Femur (tissue), 1 donor: ENCODE measurements around the gene COA3.

Source experiments
- DNase-seq: peaks from one replicate; pipeline ENCODE4 v3.0.0-alpha.2; 2017

COA3 gene

GRCh38 chr17:42817866-42818265 is 19.4 kb upstream of the COA3 start:
- no peak for DNase-seq

GRCh38 chr17:42814633-42815399 is 16.3 kb upstream of the COA3 start:
- DNase-seq = no peak

GRCh38 chr17:42809250-42809649 is 10.7 kb upstream of the COA3 start:
- DNase-seq = no peak

DNA sequence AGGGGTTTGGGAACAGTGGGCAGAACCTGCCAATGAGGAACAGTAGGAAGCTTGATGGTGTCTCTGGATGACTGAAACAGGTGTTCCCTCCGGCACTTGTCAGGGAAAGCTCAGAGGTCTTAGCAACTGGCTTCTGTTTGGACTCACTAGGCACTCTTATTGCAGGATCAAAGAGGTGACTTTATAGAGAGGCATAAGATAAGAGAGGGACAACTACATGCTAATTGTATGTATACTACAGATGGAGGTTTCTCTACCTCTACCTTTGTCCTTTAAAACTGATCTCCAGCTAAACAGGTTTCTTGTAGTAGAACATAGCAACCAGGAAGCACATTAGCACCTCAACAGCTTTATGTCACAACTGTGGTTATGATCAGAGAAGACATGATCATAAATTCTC is 7.7 kb upstream of the COA3 start:
- no peak for DNase-seq

DNA sequence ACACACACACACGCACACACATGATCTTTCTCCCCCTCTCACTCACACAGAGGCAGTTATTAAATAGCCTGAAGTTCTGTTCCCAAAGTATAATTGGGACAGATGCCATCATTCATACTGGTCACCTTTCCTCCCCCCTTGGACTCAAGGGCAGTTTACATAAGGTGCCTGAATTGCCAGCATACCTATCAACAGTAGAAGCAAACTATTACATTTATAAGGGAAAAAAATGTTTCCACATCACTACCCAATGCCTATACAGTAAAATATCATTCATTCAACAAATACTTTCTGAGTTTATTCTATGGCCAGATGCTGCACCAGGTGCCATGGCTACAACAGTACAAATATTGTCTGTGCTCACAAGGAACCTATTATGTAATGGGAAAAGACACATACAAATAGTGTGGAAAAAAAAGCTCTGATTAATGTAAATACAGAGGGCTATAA is 6.4 kb upstream of the COA3 start:
- no peak for DNase-seq

DNA sequence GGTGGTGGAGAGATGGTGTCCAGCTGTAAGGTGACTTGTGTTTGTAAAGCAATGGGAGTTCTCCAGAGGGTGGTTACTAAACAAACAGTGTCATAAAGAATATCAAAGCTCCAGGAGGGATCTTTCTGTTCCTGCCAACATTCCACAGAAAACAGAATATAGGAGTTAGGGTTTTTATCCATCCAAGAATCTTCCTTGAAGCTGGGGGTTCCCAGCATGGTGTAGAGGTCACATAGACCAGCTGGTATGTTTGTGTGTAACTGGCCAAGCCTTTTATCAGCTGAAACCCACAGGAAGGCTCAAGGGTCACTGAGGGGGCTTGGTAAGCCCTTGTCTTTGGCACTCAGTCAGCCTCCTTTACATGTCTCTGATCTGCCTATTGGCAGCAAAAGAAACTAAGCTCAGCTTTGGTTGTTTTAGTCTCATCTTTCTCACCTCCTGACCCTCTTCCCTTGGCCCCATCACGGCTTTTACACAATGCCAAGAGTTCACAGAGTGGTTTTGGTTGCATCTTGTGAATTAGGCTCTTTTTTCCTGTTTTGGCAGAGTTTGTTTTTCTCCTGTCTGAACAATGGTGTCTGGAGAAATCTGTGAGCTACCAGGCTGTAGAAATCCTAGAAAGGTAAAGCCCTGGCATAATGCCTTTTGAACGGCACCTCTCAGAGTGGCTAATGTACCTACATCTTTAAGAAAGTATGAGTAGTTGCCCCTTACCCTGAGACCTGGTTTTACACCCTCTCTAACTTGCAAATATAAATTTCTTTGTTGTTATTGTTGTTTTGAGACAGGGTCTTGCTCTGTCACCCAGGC is 4.8 kb upstream of the COA3 start:
- no peak for DNase-seq

DNA sequence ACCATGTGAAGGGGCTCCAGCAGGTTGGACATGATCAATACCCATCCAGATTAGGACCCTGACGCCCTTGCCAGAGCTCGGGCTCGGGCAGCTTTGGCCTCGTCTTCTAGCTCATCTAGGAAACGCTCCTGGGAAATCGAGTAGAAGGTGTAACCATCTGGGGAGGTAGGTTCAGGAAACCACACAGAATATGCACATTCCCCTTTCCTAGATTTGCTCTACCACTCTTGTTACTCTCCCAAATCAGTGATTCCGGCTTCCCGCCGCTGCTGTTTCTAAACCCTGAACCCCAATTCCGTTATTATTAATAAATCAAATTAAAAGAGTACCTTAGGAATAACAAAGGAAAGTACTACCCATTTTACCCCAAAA is 507 bp downstream of the COA3 start:
- DNase-seq = no peak

DNA sequence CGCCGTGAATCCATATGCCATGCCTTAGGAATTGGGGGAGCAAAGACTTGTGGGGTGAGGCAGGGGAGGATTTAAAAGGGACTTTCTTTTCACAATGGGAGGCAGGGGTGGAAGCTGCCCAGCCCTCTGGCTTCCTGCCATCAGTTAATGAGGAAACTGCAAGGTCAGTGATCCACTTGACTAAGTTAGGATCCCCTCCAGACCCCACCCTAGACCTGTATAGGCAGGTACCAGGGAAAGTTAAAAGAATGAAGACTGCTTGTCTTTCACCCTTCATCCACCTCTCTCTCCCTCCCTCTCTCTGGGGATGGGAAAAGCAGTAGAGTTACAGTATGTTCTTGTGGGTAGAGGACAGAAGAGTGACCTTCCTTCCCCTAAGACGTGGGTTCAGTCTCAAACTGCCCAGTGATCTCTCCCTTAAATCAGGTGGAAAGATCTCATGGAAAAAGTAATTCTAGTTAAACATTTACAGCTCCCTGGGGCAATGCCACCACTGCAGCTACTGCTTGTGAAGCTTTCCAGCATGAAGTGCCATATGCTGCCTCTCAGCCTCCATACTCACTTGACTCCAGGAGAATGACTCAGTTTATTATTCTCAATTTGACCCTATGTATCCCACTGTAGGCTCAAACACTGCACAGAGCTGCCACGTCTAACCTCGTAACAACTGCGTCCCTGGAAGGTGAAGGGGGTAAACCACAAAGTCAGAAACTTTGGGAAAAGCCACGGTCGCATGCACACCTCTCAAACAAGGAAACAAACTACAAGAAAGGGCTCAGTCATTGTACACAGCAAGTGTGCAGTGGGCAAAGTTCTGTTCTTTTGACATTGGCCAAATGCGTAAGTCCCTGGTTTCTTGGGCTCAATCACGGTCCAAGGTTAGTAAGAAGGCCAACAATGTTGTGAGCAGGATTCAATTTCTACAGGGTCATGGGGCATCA is 1.2 kb downstream of the COA3 start:
- DNase-seq = no peak

DNA sequence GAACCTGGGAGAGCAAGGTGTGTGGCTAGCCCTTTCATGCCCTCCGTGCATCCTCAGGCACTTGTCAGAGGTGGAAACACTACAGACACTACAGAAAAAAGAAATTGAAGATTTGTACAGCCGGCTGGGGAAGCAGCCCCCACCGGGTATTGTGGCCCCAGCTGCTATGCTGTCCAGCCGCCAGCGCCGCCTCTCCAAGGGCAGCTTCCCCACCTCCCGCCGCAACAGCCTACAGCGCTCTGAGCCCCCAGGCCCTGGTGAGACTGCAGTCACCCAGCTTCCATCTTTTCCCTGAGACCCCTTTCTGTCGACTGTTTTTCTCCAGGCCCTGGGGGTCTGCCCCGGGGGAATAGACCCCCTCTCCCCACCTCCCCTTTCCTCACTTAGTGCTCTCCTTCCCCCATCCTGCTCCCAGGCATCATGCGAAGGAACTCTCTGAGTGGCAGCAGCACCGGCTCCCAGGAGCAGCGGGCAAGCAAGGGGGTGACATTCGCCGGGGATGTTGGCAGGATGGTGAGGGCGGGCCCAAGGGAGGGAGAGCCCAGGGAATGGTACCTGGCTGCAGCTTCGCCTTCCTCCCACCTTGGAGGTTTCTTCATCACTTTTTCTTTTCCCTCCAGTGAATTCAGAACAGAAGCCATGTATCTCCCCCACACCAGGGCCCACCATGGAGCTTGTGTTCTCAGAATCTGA is 2.3 kb downstream of the COA3 start:
- DNase-seq = no peak

DNA sequence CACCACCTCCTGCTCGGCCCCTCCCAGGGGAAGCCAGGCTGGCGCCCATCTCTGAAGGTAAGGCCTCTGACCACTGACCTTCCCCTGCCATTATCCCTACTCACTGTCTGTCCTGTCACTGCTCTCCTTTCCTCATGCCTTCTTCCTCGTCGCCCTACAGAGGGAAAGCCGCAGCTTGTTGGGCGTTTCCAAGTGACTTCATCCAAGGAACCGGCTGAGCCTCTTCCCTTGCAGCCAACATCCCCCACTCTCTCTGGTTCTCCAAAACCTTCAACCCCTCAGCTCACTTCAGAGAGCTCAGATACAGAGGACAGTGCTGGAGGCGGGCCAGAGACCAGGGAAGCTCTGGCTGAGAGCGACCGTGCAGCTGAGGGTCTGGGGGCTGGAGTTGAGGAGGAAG is 3.0 kb downstream of the COA3 start:
- no peak for DNase-seq

DNA sequence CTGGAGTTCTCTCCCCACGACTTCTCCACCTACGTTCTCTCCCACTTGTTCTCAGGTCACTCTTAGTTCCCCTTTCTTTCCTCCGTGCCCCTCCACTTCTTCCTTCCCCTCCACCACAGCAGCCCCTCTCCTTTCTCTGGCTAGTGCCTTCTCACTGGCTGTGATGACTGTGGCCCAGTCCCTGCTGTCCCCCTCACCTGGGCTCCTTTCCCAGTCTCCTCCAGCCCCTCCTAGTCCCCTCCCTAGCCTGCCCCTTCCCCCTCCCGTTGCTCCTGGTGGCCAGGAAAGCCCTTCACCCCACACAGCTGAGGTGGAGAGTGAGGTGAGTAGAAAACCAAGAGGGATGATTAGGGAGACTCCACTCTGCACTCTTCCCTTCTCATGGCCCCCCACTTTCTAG is 3.4 kb downstream of the COA3 start:
- DNase-seq = no peak

DNA sequence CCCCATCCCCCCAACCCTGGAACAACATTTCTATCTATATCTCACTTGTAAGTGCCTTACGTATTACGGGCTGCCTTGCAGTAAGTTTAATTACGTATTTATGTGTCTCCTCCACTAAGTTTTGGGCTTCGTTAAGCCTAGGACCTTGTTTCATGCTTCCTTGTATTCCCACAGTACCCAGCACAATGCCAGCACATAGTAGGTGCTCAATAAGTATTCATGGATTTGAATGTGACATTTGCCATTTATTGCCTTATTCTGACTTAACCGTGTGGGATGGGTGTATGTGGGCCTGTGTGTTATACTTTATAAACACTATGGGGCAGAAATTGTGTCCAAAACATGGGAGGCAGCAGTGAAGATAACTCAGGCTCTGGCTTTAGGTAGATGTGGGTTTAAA is 6.0 kb downstream of the COA3 start:
- no peak for DNase-seq

GRCh38 chr17:42791948-42792347 is 6.6 kb downstream of the COA3 start:
- no peak for DNase-seq

- no peak for DNase-seq
Measured at GRCh38 chr17:42787266-42787665, 11.2 kb downstream of the COA3 start.

GRCh38 chr17:42784811-42785592 is 13.5 kb downstream of the COA3 start:
- no peak for DNase-seq

GRCh38 chr17:42784409-42784808 is 14.1 kb downstream of the COA3 start:
- DNase-seq = no peak

DNA sequence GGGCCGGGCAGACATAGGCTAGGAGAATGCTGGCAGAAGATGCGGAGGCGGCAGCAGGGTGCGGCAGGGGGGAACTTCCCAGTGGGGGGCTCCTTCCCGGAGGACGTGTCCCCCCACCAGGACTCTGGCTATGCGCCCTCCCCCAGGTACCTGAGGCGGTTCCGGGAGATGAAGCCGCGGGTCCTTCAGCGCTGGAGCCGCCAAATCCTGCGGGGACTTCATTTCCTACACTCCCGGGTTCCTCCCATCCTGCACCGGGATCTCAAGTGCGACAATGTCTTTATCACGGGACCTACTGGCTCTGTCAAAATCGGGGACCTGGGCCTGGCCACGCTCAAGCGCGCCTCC is 14.7 kb downstream of the COA3 start:
- no peak for DNase-seq

DNA sequence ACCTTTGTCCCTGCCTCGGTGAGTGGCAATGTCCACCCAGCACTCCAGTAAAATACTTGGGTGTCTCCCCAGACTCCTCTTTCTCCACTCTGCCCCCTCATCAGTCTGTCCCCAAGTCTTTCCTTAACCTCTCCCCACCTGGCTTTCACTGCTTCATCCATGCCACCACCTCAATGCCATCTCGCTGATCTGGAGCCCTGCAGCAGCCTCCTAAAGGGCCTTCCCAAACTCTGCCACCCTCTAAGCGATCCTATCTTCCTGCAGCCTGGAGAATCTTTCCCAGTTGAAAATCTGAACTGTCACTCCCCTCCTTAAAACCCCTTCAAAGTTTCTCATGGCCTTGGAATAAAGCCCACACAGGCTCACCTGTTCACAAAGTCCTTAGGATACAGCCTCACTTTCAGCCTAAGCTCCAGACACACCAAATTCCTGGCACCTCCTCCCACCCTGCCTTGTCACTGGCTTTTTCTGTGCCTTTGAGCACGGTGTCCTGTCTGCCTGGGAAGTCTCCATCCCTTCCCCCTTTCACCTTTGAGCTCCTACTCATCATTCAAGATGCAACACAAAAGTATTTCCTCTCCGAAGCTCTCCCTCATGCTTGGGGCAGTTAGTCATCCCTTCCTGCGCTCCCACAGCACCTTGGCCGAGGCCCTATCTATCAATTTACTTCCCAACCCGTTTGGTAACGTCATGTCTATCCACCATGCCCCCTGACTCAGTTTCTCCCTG is 15.3 kb downstream of the COA3 start:
- DNase-seq = no peak

DNA sequence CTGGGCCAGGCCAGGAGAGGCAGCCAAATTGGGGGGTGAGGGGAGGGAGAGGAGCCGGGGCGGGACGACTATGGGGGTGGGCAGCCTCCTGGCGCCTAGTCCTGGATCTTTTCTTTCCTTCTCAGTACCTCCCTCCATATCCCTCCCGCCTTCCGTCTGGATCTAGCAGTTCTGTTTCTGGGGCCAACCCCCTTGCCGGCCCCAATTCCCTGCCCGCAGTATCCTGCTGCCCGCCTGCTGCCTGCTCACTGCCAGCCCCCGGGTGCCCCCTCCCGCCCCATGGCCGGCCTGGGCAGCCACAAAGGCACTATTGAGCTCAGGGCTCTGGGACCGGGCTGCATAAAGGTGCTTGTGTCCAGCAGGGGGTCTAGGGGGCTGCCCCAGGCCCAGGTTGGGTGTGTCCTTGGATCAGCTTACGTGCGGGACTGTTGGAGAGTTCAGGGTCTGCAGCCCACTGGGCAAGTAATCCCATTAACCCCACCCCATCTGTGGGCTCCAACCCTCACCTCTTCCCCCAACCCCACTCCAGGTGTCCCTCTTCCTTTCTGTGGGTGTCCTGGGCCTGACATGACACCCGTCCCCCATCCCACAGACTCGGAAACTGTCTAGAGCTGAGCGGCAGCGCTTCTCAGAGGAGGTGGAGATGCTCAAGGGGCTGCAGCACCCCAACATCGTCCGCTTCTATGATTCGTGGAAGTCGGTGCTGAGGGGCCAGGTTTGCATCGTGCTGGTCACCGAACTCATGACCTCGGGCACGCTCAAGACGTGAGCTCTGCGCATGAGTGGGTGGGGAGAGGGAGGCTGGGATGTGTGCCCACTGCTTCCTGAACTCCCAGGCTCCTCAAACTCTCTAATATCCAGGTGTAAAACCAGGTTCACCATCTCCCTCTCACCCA is 16.1 kb downstream of the COA3 start:
- peak; percentile 66 for DNase-seq

DNA sequence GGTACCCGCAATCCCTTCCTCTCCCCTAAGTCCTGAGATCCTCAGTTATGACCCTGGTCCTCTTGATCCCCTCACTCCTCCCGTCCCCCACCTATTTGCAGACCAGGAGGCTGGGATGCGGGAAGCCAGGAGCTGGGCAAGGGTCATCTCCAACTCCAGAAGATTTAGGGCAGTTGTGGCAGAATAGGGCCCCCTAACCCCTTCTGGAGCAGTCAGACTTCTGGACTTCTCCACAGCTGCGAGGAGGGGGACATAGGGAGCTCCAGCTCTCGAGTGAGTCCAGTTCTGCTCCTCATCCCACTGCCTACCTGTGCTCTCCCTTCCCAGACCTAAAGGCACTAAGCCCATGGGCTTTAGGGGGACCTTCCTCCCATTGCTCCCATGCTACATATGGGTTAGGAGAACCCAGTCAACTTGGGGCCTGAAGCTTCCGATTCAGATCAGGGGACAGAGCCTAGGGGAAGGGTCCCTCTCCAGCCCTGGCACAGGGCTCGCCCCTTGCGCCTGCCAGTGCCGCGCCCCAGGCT is 16.8 kb downstream of the COA3 start:
- DNase-seq = no peak
